Inferior parietal cortex (tissue), 1 donor: ENCODE results near the gene NFKBIE.

Experiments used
- DNase-seq: peaks from one replicate; pipeline ENCODE4 v3.0.0-alpha.2; 2016; ENCODE audit errors: extremely low spot score

Gene NFKBIE

DNA sequence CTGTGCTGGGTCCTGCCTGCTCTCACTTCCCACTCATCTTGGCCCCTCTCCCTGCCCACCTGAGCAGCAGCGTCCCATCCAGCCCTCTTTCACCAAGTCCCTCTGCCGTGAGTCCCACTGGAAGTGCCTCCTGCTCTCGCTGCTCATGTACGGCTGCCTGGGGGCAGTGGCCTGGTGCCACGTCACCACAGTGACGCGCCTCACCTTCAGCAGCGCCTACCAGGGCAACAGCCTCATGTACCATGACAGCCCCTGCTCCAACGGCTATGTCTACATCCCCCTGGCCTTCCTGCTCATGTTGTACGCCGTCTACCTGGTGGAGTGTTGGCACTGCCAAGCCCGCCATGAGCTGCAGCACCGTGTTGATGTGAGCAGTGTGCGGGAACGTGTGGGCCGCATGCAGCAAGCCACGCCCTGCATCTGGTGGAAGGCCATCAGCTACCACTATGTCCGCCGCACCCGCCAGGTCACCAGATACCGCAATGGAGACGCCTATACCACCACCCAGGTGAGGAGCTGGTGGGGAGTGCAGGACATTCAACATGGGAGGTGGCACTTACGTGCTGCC is 7.7 kb upstream of the NFKBIE start:
- DNase-seq = no peak

DNA sequence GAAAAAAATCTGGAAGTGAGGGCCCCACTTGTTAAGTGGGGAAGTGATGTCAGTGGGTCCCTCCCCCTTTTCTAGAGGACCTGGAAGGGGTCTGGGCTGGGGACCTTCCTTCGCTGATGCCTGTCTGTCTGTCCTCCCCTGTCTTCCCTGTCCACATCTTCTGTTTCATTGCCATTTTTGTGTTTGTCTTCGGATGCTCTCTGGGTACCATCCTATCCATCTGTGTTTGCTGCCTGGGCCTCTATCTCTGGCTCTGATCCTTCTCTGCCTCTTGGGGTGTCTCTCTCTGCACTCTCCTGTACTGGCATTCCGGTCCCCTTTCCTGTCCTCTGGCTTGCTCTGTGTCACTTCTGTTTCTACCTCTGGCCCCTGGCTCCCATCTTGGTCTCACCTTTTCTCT is 7.2 kb upstream of the NFKBIE start:
- no peak for DNase-seq

DNA sequence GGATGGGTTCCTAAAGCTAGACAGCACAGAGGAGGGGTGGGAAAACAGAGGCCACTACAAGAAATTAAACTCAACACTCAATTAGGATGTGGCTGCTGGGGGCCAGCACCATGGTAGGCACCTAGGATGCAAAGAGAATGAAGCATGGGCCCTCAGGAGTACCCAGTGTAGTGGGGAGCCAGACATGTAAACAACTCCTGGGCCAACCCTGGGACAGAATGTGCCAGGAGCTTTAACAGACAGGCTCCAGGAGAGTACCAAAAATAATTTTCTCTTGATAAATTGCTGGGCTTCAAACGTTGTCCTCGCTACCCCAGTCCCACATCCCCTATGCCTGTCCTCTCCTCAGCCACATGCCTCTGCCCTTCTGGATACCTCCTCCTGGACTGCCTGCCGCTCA is 6.6 kb upstream of the NFKBIE start:
- no peak for DNase-seq

DNA sequence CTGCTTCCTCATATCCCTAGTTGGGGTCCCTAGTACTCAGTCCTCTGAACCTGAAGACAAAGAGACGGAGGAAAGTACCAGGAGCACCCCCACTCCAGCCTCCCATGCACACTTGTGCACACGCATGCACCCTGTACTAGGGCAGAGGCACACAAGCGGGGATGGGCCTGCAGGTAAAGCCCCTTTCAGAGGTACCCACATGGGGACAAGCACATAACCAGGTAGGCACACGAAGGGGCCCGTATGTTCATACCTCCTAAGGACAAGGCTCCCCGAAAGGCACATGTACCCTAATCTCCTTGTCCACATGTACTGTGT is 6.0 kb upstream of the NFKBIE start:
- no peak for DNase-seq

DNA sequence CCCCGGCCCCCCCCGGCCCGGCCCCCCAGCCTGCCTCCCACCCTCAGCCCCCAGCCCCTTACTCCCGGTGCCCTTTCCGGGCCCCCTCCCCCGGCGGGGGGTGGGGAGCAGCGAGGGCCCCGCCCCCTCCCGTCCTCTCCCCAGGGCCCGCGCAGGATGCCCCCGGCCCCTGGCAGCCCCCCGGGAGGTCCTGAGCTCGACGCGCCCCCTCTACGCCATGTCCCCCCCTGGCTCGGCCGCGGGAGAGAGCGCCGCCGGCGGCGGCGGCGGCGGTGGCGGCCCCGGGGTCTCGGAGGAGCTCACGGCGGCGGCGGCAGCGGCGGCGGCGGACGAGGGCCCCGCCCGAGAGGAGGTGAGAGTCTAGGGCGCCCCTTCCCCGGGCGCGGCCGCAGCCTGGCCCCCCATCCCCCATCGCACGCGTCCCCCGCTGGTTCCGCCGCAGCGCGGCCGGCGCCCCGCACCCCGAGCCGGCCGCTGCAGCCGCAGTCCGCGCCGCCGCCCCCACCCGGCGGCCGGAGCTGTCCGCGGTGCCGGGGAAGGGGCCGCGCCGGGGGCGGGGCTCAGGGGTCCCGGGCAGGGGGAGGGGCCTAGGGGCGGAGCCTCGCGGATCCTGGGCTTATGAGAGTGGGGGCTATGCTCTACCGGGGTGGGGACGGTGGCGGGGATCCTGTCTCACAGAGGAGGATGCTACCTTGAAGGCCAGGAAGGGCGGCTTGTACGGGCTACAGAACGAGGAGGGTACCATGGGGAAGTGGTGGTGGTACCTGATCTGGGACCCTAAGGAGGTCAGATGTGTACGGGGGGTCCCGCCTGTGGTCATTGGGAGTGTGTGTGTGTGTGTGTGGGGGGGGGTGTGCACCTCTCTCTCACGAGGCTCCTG is 5.4 kb upstream of the NFKBIE start:
- DNase-seq = no peak

DNA sequence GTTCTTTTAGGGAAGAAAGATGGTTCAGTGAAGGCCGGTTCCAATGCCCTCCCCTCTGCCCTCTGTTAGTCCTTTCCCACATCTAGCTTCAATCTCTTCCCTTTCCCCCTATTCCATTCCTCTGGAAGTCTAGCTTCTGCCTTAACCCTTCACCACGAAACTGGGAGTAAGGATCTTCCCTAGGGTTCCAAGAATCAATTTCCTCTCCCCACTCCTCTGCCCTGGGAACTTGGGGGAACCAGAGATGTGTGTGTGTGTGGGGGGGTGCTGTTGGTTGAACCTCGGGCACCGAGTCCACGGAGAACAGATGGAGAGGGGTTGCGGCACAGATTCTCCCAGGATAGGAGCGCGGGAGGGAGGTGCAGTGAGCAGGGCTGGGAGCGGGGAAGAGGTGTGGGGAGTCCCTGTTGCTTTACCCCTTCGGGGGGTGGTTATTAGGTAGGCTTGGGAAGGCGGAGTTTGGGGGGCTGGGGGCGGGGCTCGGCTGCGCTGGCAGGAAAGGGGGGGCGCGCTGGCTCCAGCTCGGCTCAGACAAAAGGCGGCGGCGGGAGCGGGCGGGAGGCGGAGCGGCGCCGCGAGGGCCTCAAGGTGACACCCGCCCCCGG is 4.7 kb upstream of the NFKBIE start, which contains the start of gene TMEM151B:
Gene TMEM151B, plus strand, starts transcription at position 530 of the 605 bp plus-strand sequence. CDS start 293 bp downstream, outside the sequence.
- DNase-seq = no peak

DNA sequence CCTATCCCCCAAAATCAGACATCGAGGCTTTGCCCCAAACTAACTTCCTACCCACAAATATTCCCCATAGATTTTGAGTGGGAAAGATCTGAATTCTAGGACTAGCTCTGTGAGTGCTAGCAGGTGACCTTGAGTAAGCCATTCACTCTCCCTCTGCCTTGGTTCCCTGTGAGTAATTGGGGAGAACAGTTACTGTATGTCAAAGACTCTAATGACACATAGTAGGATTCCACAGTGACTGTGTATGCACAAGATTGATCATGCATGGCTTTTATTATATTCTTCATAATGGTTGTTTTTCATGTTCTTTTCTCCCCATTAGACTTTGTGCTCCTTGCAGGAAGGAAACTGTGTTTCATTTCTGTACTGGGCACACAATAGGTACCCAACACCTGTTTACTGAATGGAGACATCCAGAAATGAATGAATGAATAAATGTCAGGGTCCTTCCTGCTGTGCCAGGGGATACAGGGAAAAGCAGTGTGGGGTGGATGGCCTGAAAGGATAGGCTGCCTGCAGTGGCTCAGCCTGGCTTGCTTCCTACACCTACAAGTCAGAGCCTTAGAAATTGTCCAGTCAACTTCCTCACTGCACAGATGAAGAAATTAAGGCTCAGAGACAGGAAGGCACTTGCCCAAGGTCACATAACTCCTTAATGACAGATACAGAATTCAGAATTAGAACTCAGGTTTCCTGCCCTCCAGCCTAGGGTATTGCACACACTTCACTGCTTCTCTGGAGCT is 4.0 kb upstream of the NFKBIE start:
- no peak for DNase-seq

DNA sequence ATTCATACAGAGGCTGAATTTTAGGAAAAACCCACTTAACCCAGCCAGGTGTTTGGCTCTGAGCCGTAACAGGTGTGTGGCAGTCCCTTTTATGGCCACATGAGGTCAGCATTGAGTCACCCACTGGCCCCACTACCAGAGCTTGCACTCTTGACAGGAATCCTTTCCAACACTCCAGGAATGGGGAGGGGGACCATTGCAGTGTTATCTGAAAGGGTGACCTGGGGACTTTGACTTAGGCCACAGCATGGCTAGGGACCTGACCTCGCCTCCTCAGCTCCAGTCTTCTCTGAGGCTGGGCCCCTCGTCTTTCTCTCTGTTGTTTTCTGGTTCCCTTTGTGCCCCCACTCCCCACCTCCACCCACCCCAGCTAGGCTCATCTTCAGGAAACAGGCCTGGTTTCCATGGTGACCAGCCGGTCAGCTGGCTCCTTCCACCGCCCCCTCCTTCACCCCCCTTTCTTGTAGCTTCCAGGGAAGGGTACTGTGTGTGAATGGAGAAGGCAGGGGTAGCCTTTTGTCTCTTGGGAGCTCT is 2.8 kb upstream of the NFKBIE start:
- DNase-seq = peak; percentile 76

DNA sequence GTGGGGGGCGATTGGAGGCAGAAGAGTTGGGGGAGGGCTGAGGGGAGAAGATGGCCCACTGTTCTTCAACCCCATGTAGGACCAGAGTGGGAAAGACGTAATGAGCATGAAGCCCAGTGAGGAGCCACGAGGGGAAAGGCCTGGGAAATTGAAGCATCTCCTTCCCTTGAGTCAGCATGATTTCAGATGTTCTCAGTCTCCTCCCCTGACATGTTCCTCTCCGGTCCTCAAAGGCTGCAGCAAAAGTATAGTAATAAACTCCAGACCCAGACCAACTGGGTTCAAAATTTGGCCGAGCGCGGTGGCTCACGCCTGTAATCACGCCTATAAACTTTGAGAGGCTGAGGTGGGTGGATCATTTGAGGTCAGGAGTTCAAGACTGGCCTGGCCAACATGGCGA is 1.9 kb upstream of the NFKBIE start:
- DNase-seq = no peak

DNA sequence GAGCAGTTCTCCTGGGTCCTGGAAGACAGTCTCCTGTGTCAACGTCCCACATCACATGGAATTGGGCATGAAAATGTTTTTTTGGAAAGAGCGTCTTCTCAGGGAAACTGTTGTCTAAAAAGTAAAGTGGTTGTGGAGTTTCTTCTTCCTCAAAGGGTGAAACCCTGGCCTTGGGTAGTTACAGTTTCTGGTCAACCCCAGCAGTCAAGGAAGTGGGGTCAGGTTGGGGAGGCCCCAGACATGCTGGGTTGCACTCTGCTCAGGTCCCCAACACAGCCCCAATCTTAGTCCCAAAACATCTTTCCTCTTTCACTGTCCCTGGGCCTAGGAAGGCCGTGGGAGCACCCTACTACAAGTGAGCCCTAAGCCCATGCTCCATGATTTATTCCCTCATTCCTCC is 996 bp upstream of the NFKBIE start:
- no peak for DNase-seq

DNA sequence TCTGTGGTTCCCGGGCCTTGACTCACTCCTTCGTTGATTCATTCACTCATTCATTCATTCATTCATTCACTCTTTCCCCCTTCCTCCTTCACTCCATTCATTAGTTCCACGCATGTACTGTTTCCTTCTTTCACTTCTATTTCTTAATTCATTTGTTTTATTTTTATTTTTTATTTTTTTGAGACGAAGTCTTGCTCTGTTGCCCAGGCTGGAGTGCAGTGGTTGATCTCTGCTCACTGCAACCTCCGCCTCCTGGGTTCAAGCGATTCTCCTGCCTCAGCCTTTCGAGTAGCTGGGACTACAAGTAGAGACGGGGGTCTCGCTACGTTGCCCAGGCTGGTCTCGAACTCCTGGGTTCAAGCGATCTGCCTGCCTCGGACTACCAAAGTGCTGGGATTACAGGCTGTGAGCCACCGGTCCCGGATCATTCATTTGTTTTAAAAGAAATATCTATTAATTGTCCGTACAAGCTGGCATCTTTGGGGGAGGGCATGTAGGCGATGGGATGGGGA is 427 bp upstream of the NFKBIE start:
- no peak for DNase-seq

DNA sequence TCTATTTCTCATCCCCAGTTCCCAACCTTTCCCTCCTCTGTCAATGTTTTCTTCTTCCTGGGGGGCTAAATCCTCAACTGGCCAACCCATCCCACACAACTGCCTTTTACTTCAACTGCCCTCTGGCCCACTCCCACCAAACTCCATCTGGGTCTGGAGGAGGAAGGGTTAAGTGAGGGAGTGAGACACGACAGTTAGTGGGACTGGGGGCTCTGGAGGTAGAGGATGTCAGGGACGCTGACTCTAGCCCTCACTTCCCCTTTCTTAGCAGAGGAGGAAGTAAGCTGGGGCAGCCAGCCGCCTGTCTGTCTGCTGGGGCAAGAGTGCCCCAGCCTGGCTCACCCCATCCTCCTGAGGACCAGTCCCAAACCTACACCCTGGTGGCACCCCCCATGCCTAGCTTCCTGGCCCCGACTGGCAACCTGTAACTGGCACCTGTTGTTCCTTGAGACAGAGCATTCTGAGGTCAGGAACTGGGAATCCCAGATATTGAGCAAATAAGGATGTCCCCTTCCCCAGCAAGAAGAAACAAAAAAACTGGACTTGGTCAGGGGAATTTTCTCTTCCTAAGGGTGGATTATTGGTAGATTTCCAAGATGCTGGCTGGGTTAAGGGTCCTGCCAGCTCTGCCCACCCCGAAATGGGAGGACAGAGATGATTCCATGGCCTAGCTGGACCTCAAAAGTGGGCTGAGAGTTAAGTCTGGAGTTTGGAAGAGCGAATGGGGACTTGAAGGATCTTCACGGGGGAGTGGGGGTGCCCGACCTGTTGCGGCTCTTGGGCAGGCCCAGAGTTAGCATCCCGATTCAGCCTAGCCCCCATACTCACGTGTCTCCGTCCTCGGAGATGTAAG is 971 bp downstream of the NFKBIE start:
- no peak for DNase-seq

DNA sequence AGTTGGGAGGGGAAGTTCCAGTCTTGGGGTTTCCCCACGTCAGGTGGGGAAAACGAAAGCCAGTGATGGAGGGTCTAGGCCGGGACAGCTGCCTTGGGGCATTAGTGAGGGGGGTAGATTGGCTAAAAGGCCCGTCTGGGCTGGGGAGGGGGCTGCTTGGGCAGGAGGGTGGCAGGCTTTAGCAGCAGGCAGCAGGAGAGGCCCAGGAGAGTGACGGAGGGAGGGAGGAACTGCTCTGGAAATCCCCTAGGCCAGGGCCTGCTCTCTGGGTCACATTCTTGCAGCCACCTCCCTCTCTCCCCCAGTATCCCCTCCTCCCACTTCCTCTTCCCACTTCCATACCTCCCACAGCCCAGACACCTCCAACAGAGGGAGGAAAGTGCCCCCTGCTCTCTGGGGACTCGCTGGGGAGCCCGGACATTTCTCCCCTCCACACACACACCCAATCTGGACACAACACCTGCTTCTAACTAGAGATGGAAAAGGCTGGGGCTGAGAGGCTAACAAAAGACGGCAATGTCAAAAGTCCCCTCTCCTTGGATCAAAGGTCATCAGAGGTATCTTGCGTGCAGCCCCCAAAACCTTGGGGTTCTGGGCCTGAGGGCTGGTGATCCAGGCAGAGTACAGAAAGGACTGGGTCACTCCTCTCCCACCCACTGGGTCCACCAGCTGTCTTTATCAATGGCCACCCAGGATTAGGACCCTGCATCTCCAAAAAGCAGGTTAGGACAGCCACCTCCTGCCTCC is 1.8 kb downstream of the NFKBIE start:
- DNase-seq = no peak

DNA sequence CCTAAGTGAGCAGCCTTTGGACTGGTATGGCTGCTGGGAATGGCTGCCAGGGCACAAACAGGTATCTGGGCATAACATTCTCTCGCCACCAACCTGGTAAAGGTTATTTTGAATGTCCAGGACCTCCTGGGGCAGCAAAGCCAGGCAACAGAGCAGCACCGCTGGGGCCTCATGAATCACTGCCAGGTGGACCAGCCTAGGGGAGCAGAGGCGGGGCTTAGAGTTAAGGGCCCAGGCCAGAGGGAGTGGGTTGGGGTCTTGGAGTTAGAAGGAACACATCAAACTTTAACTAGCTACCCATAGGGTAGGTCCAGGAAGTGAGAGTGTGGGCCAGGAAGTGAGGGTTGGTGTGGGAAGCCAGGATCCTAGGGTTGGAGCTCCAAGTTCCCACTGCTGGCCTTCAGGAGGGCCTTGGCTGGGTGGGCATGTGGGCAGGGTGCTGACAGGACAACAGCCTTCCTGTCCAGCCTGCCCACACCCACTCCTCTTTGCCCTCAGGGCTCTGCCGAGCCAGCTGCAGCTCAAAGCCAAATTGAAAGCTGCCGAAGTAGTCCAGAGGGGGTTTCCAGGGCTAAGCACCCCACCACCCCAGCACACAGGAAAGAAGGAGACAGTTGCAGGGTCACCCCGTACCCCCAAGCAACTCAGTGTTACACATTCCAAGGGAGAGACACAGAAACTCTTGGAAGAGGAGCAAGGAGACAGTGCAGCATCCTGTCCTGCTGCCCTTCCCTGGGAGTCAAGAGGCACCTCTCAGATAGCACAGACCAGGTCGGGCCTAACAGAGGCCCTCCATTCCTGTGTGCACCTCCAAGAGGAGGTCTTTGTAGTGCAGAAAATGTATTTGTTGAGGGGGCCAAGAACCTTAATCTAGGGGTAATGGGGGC is 2.6 kb downstream of the NFKBIE start:
- no peak for DNase-seq

DNA sequence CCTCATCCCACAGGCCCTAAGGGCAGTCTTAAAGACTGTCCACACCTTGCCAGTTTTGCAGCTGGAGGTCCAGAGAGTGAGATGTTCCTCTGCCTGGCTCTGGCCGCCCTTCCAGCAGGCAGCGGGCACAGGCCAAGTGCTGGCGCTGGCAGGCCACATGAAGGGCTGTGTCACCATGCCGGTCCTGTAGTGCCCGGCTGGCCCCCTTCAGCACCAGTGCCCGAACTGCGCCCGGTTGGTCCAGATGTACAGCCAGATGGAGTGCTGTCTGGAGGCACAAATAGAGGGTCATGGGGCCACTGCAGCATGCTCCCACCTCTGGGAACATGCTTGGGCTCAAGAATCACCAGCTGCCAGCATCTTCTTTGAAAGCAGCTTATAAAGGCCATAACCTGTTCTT is 3.8 kb downstream of the NFKBIE start:
- DNase-seq = no peak

DNA sequence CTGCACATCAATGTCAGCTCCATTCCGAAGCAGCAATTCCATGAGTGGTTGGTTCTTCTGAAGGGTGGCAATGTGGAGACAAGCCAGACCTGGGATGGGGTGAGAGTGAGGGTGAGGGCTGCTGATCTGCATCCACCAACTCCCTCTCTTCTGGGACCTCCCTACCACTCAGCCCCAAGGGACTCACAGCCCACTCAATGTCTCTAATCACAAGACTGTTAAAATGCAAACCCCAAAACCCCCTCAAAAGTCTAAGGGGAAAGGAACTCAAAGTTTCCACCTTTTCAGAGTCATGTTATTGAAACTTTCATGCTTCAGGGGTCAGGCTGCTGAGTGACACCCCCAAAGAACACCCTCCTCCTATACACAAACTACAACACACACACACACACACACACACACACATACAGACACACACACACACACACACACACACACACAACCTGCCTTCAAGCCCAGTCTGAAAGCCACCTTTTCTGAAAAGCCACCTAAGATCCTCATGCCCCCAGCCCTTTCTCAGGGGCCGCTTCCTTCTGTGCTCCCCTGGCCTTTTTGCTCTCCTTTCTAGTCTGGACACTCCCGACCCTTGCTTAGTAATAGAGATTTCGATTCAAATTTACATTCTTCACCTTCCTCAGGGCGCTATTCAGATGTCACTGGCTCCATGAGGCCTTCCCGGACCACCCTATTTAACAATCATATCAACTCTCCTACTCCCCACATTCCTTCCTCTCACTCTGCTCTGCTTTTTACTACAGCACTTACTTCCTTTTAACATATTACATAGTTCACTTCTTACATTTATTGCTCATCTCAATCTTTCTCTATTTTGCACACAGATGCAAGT is 4.7 kb downstream of the NFKBIE start:
- DNase-seq = no peak

DNA sequence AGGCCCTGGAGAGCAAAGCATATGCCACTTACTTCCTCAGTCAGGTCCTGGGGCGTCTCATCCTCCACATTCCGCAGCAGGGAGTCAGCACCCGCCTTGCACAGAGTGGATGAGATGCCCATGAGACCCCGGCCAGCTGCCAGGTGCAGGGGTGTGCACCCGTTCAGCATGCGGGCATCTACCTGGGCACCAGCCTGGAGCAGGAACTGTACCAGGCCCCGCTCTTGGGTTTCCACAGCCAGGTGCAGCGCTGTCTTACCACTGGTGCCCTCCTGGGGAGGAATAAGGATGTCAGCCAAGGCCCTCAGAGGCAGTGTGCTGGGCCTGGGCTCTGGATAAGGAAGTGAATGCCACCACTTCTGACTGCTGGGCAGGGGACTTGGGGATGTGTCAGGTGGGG is 5.3 kb downstream of the NFKBIE start:
- DNase-seq = no peak

DNA sequence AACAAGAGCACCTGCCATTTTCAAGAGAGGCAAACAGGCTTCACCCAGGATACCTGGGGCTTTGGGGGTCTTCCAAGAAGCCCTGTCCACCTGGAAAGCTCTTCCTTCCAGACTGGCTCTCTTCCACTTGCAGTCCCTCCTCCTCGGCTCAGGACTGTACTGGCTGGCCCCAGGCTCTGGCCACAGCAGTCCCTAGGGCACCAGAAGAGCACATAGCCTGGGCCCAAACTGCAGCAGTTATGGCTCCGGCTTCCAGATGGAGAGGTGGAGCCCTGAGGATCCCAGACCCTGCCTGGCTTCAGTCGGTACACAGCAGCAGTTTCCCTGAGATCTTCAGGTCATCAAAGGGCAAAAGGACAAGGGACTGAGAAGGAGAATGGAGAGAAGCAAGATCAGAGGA is 6.4 kb downstream of the NFKBIE start:
- no peak for DNase-seq
